H1 (cell line): ENCODE data around the gene USP36. TPM values are rescaled to one million over a fixed set of nuclear protein-coding genes. Genes with fewer than 3 reads are reported as not detected.

Experiments used
- CTCF ChIA-PET: fragments of 300-600 bp; sonication (Branson Sonifier 250); formaldehyde crosslinking; loops from one replicate; lab custom pipeline; 2021; ENCODE audit not compliant: partially characterized antibody; lab: Charles Lee
- POLR2A ChIA-PET: fragments of 300-600 bp; sonication (Branson Sonifier 250); formaldehyde crosslinking; loops from one replicate; lab custom pipeline; 2021; ENCODE audit warnings: inconsistent platforms; ENCODE audit not compliant: partially characterized antibody; lab: Charles Lee
- DNase-seq, 2 experiments: peaks; one replicate each; pipeline versions ENCODE4 v3.0.0 to v3.0.0-alpha.2; 2010 to 2022; ENCODE audit warnings: low spot score in 2 of 2, low read depth in 1 of 2, mixed read lengths in 1 of 2
- FAIRE-seq: peaks from 2 replicates; lab custom pipeline; 2011; peaks lifted over from hg19 to GRCh38; lab: Jason Lieb, UNC
- H2AFZ ChIP-seq: 2 replicates; pipeline ENCODE4 v1.8.1; 2012; ENCODE audit warnings: low read length, inconsistent platforms
- H2AK5ac ChIP-seq: 2 replicates; pipeline ENCODE4 v1.6.1; 2013; ENCODE audit warnings: low read depth, low read length
- H2BK120ac ChIP-seq: replicated peaks from 2 replicates; pipeline ENCODE3; 2013; ENCODE audit warnings: low read depth, low read length, inconsistent platforms
- H2BK12ac ChIP-seq: 2 replicates; pipeline ENCODE4 v1.6.1; 2013; ENCODE audit warnings: low read depth, low read length
- H2BK15ac ChIP-seq: 2 replicates; pipeline ENCODE4 v1.6.1; 2013; ENCODE audit warnings: low read length
- H2BK20ac ChIP-seq: 2 replicates; pipeline ENCODE4 v1.6.1; 2013; ENCODE audit warnings: low read length
- H2BK5ac ChIP-seq: 2 replicates; pipeline ENCODE4 v1.6.1; 2013; ENCODE audit warnings: low read depth, low read length
- H3K14ac ChIP-seq: 2 replicates; pipeline ENCODE4 v1.6.1; 2013; ENCODE audit warnings: inconsistent platforms; ENCODE audit not compliant: insufficient read length
- H3K18ac ChIP-seq: 2 replicates; pipeline ENCODE4 v1.6.1; 2013; ENCODE audit warnings: low read length; ENCODE audit errors: extremely low read depth
- H3K23ac ChIP-seq: 2 replicates; pipeline ENCODE4 v1.6.1; 2013; ENCODE audit warnings: inconsistent platforms; ENCODE audit not compliant: insufficient read length
- H3K23me2 ChIP-seq: 2 replicates; pipeline ENCODE4 v1.6.1; 2013; ENCODE audit warnings: low read depth, low read length
- H3K27ac ChIP-seq: 2 replicates; pipeline ENCODE4 v1.6.1; 2011; ENCODE audit warnings: low read depth, low read length, inconsistent platforms
- H3K27me3 ChIP-seq, 4 experiments: replicated peaks in 1 of 4; 1 replicate in 1 of 4; 2 replicates in 3 of 4; pipeline versions ENCODE4 v1.6.1 to v1.8.1; 2011 to 2013; ENCODE audit warnings: low read length in 3 of 4, mild to moderate bottlenecking in 3 of 4, inconsistent platforms in 2 of 4, mixed read lengths in 2 of 4, moderate library complexity in 1 of 4; ENCODE audit not compliant: control insufficient read depth in 3 of 4, insufficient read depth in 3 of 4; ENCODE audit errors: extremely low read depth in 1 of 4
- H3K36me3 ChIP-seq, 4 experiments: 2 replicates each; pipeline versions ENCODE4 v1.6.1 to v1.8.1; 2011 to 2013; ENCODE audit warnings: mild to moderate bottlenecking in 4 of 4, low read length in 3 of 4, moderate library complexity in 2 of 4, control low read depth in 1 of 4, inconsistent platforms in 1 of 4; ENCODE audit not compliant: insufficient read depth in 4 of 4, control insufficient read depth in 2 of 4
- H3K4ac ChIP-seq: replicated peaks from 2 replicates; pipeline ENCODE3; 2013; ENCODE audit warnings: low read length, low read depth, mixed read lengths, inconsistent platforms; ENCODE audit not compliant: insufficient read length
- H3K4me1 ChIP-seq, 4 experiments: replicated peaks in 1 of 4; 1 replicate in 1 of 4; 2 replicates in 3 of 4; pipeline versions ENCODE4 v1.6.1 to v1.8.1; 2011 to 2013; ENCODE audit warnings: low read length in 3 of 4, inconsistent platforms in 2 of 4, mixed read lengths in 1 of 4; ENCODE audit not compliant: insufficient read depth in 4 of 4, control insufficient read depth in 3 of 4
- H3K4me2 ChIP-seq, 2 experiments: 2 replicates each; pipeline versions ENCODE4 v1.6.1 to v1.8.1; 2011 to 2013; ENCODE audit warnings: low read depth in 2 of 2, low read length in 2 of 2, control low read depth in 1 of 2, inconsistent platforms in 1 of 2, mild to moderate bottlenecking in 1 of 2; ENCODE audit not compliant: insufficient read depth in 1 of 2
- H3K4me3 ChIP-seq, 4 experiments: fragments of 200-600, 300-600 bp in 1 of 4; sonication (generic), shearing (Covaris generic), sonication (Bioruptor Twin) in 1 of 4; 2 replicates each; pipeline versions ENCODE4 v1.5.1 to v1.8.1; 2011 to 2016; ENCODE audit warnings: low read length in 4 of 4, low read depth in 3 of 4, control low read depth in 2 of 4, inconsistent platforms in 2 of 4, mild to moderate bottlenecking in 2 of 4, mixed read lengths in 1 of 4, moderate library complexity in 1 of 4; ENCODE audit not compliant: insufficient read depth in 2 of 4; ENCODE audit errors: extremely low read depth in 1 of 4
- H3K56ac ChIP-seq: replicated peaks from 2 replicates; pipeline ENCODE3; 2013; ENCODE audit warnings: low read depth, mild to moderate bottlenecking, mixed read lengths, low read length, inconsistent platforms; ENCODE audit not compliant: insufficient read length
- H3K79me1 ChIP-seq: 2 replicates; pipeline ENCODE4 v1.6.1; 2013; ENCODE audit warnings: low read depth, low read length, control low read depth
- H3K79me2 ChIP-seq, 2 experiments: 2 replicates each; pipeline versions ENCODE4 v1.6.1 to v1.8.1; 2012 to 2013; ENCODE audit warnings: low read length in 2 of 2, mild to moderate bottlenecking in 2 of 2, inconsistent platforms in 1 of 2; ENCODE audit not compliant: insufficient read depth in 2 of 2, control insufficient read depth in 1 of 2
- H3K9ac ChIP-seq, 4 experiments: replicated peaks in 1 of 4; 1 replicate in 1 of 4; 2 replicates in 3 of 4; pipeline versions ENCODE4 v1.6.1 to v1.8.1; 2011 to 2013; ENCODE audit warnings: low read depth in 3 of 4, low read length in 3 of 4, control low read depth in 2 of 4, mild to moderate bottlenecking in 2 of 4, moderate library complexity in 2 of 4, inconsistent platforms in 1 of 4; ENCODE audit errors: extremely low read depth in 1 of 4
- H3K9me3 ChIP-seq, 2 experiments: 2 replicates each; pipeline versions ENCODE4 v1.6.1 to v1.8.1; 2012 to 2013; ENCODE audit warnings: mild to moderate bottlenecking in 2 of 2, moderate library complexity in 2 of 2, control low read depth in 1 of 2, inconsistent platforms in 1 of 2, low read depth in 1 of 2, low read length in 1 of 2, mixed read lengths in 1 of 2; ENCODE audit not compliant: insufficient read depth in 2 of 2
- H4K20me1 ChIP-seq, 2 experiments: replicated peaks in 1 of 2; 2 replicates each; pipeline versions ENCODE3 to v1.8.1; 2011 to 2013; ENCODE audit warnings: inconsistent platforms in 2 of 2, low read length in 2 of 2, mild to moderate bottlenecking in 1 of 2; ENCODE audit not compliant: insufficient read depth in 2 of 2, control insufficient read depth in 1 of 2
- H4K5ac ChIP-seq: 2 replicates; pipeline ENCODE4 v1.6.1; 2013; ENCODE audit warnings: low read length, low read depth, mixed read lengths, inconsistent platforms; ENCODE audit not compliant: insufficient read length
- H4K8ac ChIP-seq: 2 replicates; pipeline ENCODE4 v1.8.0; 2013; ENCODE audit warnings: mild to moderate bottlenecking, moderate library complexity, low read length, inconsistent platforms; ENCODE audit not compliant: insufficient read depth; ENCODE audit errors: extremely low read depth
- H4K91ac ChIP-seq: replicated peaks from 2 replicates; pipeline ENCODE3; 2013; ENCODE audit warnings: low read length, mixed read lengths, inconsistent platforms; ENCODE audit not compliant: insufficient read length
- CHD2 ChIP-seq: IDR thresholded peaks from 2 replicates; pipeline ENCODE4 v1.6.1; 2012; ENCODE audit warnings: low read length, improper control_type of control experiment
- EP300 ChIP-seq, 2 experiments: IDR thresholded peaks; 1 replicate in 1 of 2; 2 replicates in 1 of 2; pipeline ENCODE4 v1.6.1; 2011 to 2012; ENCODE audit warnings: low read depth in 2 of 2, low read length in 2 of 2, mild to moderate bottlenecking in 2 of 2, borderline replicate concordance in 1 of 2, inconsistent platforms in 1 of 2, moderate library complexity in 1 of 2
- KDM4A ChIP-seq: IDR thresholded peaks from one replicate; pipeline ENCODE4 v1.7.1; 2012; ENCODE audit warnings: low read depth, mild to moderate bottlenecking, moderate library complexity, low read length, inconsistent platforms; ENCODE audit not compliant: severe bottlenecking
- POU5F1 ChIP-seq: IDR thresholded peaks from 2 replicates; pipeline ENCODE4 v1.6.1; 2011; ENCODE audit warnings: low read depth, mild to moderate bottlenecking, low read length, moderate library complexity
- SIX5 ChIP-seq: IDR thresholded peaks from 2 replicates; pipeline ENCODE4 v1.6.1; 2011; ENCODE audit warnings: mild to moderate bottlenecking, low read depth, low read length
- SP2 ChIP-seq: IDR thresholded peaks from 2 replicates; pipeline ENCODE4 v1.6.1; 2012; ENCODE audit warnings: mild to moderate bottlenecking, low read length, inconsistent platforms
- SUZ12 ChIP-seq: fragments of 200-600 bp; sonication (generic); IDR thresholded peaks from 2 replicates; pipeline ENCODE4 v1.6.1; 2012; ENCODE audit warnings: mild to moderate bottlenecking, inconsistent platforms, low read length, moderate library complexity, mixed read lengths
- TAF1 ChIP-seq: IDR thresholded peaks from 2 replicates; pipeline ENCODE4 v1.6.1; 2011; ENCODE audit warnings: mild to moderate bottlenecking, low read depth, low read length
- USF2 ChIP-seq: IDR thresholded peaks from 2 replicates; pipeline ENCODE4 v1.6.1; 2011; ENCODE audit warnings: low read length, improper control_type of control experiment
- WGBS, 2 experiments: shearing (Covaris generic) in 1 of 2; methylation state at CpG; one replicate each; pipeline versions ENCODE4 v1.1.6 to v1.1.7; 2013 to 2015; ENCODE audit warnings: low lambda C conversion rate in 2 of 2, mixed read lengths in 2 of 2, inconsistent platforms in 1 of 2, low coverage in 1 of 2, missing lambda C conversion rate in 1 of 2; ENCODE audit not compliant: insufficient replicate concordance in 2 of 2, insufficient coverage in 1 of 2, insufficient read length in 1 of 2; ENCODE audit errors: extremely low coverage in 1 of 2, missing lambda C conversion rate in 1 of 2; 5-methylcytosine and 5-hydroxymethylcytosine counted together
- polyA plus RNA-seq, 7 experiments: library from polyadenylated mRNA; depleted of rRNA in 3 of 7; stranded (reverse) in 5 of 7; unstranded in 2 of 7; fragments of >200 nt in 5 of 7; fragments of 200-250 nt in 2 of 7; gene quantifications; 1 replicate in 5 of 7; 2 replicates in 1 of 7; 4 replicates in 1 of 7; pipeline versions ENCODE4 v1.2.1 to v1.2.3, GENCODE V29; 2011 to 2013; ENCODE audit warnings: missing spikeins in 2 of 7, mixed read lengths in 2 of 7
- total RNA-seq: library from RNA; stranded (reverse); fragmentation: NEBNext Ultra II Directional; extraction: Animal tissue kit (Norgen Biotek cat#: 25700); gene quantifications from 2 replicates; pipeline ENCODE4 v1.2.1, GENCODE V29; 2021
- TF ChIP-seq, protein P1 (sequence below): IDR thresholded peaks from 2 replicates; pipeline ENCODE4 v1.6.1; 2012; ENCODE audit warnings: inconsistent platforms

Gene USP36
- total and polyA plus RNA-seq, 2 of the 8 experiments (the other 6 are each of a cell fraction or from before 2014, with no cell fraction given), result 40.7 to 67.7 TPM

DNA sequence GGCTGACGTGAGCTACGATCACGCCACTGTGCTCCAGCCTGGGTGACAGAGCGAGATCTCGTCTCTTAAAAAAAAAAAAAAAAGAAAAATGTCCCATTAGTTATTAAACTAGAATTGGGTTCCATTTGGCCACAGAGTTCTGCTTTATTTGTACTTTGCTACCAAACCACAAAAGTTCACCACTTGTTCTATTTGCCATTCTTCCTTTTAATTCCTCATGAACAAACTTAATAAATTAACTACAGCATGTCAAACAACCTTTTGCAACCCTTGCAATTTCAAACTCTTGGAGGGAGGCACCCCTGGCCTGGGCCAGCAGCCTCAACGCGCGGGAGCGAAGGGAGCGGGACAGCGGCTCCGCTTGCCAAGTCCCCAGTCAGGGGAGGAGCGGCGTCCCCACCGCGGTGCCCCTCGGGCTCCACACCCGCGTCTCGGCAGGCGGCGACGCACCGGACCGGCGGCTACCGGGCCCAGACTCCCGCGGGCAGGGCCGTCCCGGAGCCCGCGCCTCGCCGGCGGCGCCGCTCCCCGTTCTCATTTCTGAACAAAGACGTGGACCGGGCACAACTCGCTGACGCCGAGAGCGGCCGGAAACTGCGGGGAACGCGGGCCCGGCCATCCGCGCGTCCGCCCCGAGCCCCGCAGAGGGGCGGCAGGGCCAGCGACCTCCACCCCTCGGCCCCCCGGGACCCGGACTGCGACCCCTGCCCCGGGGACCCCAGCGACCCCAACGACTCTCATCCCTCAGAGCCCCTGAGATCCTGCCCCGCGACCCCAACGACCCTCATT, 59.3 kb downstream of the USP36 start:
- Histone ChIP-seq H4K91ac (no peak overlapping the region), H3K23me2 (peaks cover 7% of the 10 kb centered on the region; the same call in 1 of the 2 replicates), H3K23ac (no peak overlapping the region), H2BK5ac (no peak overlapping the region), H2AK5ac (no peak overlapping the region), H3K4me2 (peak overlapping the region; percentile 48 to 69), H2AFZ (no peak overlapping the region; the same call in 1 of the 2 replicates), H3K4me3 (peak overlapping the region; percentile 60 to 96 (median 74)), H3K79me2 (no peaks in the 10 kb centered on the region; a peak in 1 of 4 replicates), H2BK20ac (no peak overlapping the region), H3K56ac (no peak overlapping the region), H2BK12ac (no peak overlapping the region), H3K27me3 (no peaks in the 10 kb centered on the region), H3K14ac (no peak overlapping the region), H3K9ac (peak overlapping the region; percentile 45 to 84 (median 62)), H2BK15ac (no peak overlapping the region), H4K20me1 (peaks cover 0 to 5% of the 10 kb centered on the region in 2 experiments), H3K18ac (no peak overlapping the region), H4K8ac (peak overlapping the region; percentile 51; the same call in 1 of the 2 replicates), H3K36me3 (no peaks in the 10 kb centered on the region), H3K9me3 (no peaks in the 10 kb centered on the region), H3K27ac (no peak overlapping the region), H2BK120ac (no peak overlapping the region), H3K4me1 (no peaks in the 10 kb centered on the region; a peak in 2 of 7 replicates), H3K4ac (no peak overlapping the region), H3K79me1 (no peaks in the 10 kb centered on the region), H4K5ac (no peak overlapping the region)
- WGBS, 2 experiments, result 14% methylated on average over 38 of the region's 68 CpGs; no CpG with 5 or more reads in 1 of the 2 experiments
- FAIRE-seq, result no peak
- DNase-seq, result peak in 1 of 2 experiments; percentile 72
- POLR2A ChIA-PET, result no interaction called here
- CTCF ChIA-PET, result no interaction called here
- TF ChIP-seq KDM4A (peak; percentile 86), SP2 (no peak), CHD2 (no peak), SUZ12 (no peak), USF2 (no peak), TAF1 (peak; percentile 46; the same call in 1 of the 2 replicates), EP300 (IDR thresholded peaks at IDR 0.05; ENCODE audit: borderline replicate concordance in 1 of 2, low read depth in 2 of 2, low read length in 2 of 2) (no peak), SIX5 (no peak), POU5F1 (no peak)
- TF ChIP-seq, protein P1, sequence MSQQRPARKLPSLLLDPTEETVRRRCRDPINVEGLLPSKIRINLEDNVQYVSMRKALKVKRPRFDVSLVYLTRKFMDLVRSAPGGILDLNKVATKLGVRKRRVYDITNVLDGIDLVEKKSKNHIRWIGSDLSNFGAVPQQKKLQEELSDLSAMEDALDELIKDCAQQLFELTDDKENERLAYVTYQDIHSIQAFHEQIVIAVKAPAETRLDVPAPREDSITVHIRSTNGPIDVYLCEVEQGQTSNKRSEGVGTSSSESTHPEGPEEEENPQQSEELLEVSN, result 0 out of 2 replicates have a peak, but pooled peaks have one; percentile 25
